SK-N-SH (cell line): ENCODE results near the gene DENND1A. TPM values are rescaled to one million over a fixed set of nuclear protein-coding genes. Genes with fewer than 3 reads are reported as not detected.

Experiments used
- CTCF ChIA-PET: fragments of 300-600, 350-600 bp; formaldehyde crosslinking; extraction: SDS; loops from one replicate; lab custom pipeline; 2021; lab: Yijun Ruan, JAX
- POLR2A ChIA-PET: fragments of 350-600 bp; sonication (Branson Sonifier 250); formaldehyde crosslinking; extraction: SDS; loops from one replicate; lab custom pipeline; 2020; ENCODE audit warnings: antibody characterized with exemption, inconsistent platforms; lab: Yijun Ruan, JAX
- DNase-seq: peaks from one replicate; pipeline ENCODE4 v3.0.0; 2012
- H2AFZ ChIP-seq: fragments of 200-600 bp; sonication (generic); 2 replicates; pipeline ENCODE4 v1.8.1; 2016; ENCODE audit warnings: antibody characterized with exemption, mild to moderate bottlenecking, low read depth
- H3F3A ChIP-seq: fragments of 200-600 bp; sonication (generic); replicated peaks from 2 replicates; pipeline ENCODE3; 2016; ENCODE audit warnings: antibody characterized with exemption, mild to moderate bottlenecking; ENCODE audit not compliant: insufficient read depth
- H3K27ac ChIP-seq, 2 experiments: fragments of 200-500 bp in 1 of 2; fragments of 200-600 bp in 1 of 2; sonication (Bioruptor generic) in 1 of 2; sonication (generic), shearing (Covaris generic) in 1 of 2; 2 replicates each; pipeline versions ENCODE4 v1.5.1 to v1.6.1; 2014 to 2016; ENCODE audit warnings: low read depth in 2 of 2, inconsistent platforms in 1 of 2, low read length in 1 of 2, mild to moderate bottlenecking in 1 of 2, mixed read lengths in 1 of 2
- H3K27me3 ChIP-seq: fragments of 200-600 bp; sonication (generic), shearing (Covaris generic); 2 replicates; pipeline ENCODE4 v1.6.1; 2016; ENCODE audit warnings: mixed run types; ENCODE audit not compliant: insufficient read depth
- H3K36me3 ChIP-seq, 2 experiments: fragments of 200-500 bp in 1 of 2; fragments of 200-600 bp in 1 of 2; sonication (Bioruptor generic) in 1 of 2; sonication (generic) in 1 of 2; replicated peaks in 1 of 2; 2 replicates each; pipeline versions ENCODE3 to v1.5.1; 2014 to 2016; ENCODE audit warnings: low read length in 1 of 2, mild to moderate bottlenecking in 1 of 2; ENCODE audit not compliant: insufficient read depth in 2 of 2, control insufficient read depth in 1 of 2
- H3K4me1 ChIP-seq, 2 experiments: fragments of 200-500 bp in 1 of 2; fragments of 200-600 bp in 1 of 2; sonication (Bioruptor generic) in 1 of 2; sonication (generic), shearing (Covaris generic) in 1 of 2; 2 replicates each; pipeline versions ENCODE4 v1.5.1 to v1.6.1; 2014 to 2016; ENCODE audit warnings: low read depth in 1 of 2, low read length in 1 of 2, mixed run types in 1 of 2; ENCODE audit not compliant: insufficient read depth in 2 of 2, control insufficient read depth in 1 of 2
- H3K4me2 ChIP-seq: fragments of 200-600 bp; sonication (generic), shearing (Covaris generic); 2 replicates; pipeline ENCODE4 v1.6.1; 2017; ENCODE audit warnings: mixed run types
- H3K4me3 ChIP-seq, 2 experiments: fragments of 200-500 bp in 1 of 2; fragments of 200-600 bp in 1 of 2; sonication (Bioruptor generic) in 1 of 2; sonication (generic), shearing (Covaris generic) in 1 of 2; 2 replicates each; pipeline versions ENCODE4 v1.5.1 to v1.8.1; 2014 to 2016; ENCODE audit warnings: low read depth in 2 of 2, inconsistent platforms in 1 of 2, low read length in 1 of 2, mild to moderate bottlenecking in 1 of 2, mixed read lengths in 1 of 2, moderate library complexity in 1 of 2
- H3K79me2 ChIP-seq: fragments of 200-600 bp; sonication (generic); 2 replicates; pipeline ENCODE4 v1.8.1; 2017; ENCODE audit warnings: mild to moderate bottlenecking; ENCODE audit not compliant: insufficient read depth
- H3K9ac ChIP-seq: fragments of 200-600 bp; sonication (generic); 2 replicates; pipeline ENCODE4 v1.6.1; 2017; ENCODE audit warnings: mixed run types
- H3K9me2 ChIP-seq: fragments of 200-600 bp; sonication (generic); 2 replicates; pipeline ENCODE4 v1.6.1; 2017; ENCODE audit warnings: mixed run types
- H3K9me3 ChIP-seq: fragments of 200-600 bp; sonication (generic); 2 replicates; pipeline ENCODE4 v1.6.1; 2017; ENCODE audit warnings: mixed run types, mild to moderate bottlenecking, moderate library complexity
- H4K20me1 ChIP-seq: fragments of 200-600 bp; sonication (generic); 2 replicates; pipeline ENCODE4 v1.6.1; 2017; ENCODE audit warnings: mild to moderate bottlenecking, mixed run types; ENCODE audit not compliant: insufficient read depth
- CHD2 ChIP-seq: fragments of 150-350 bp; IDR thresholded peaks from 2 replicates; pipeline ENCODE4 v1.6.1; 2018; ENCODE audit warnings: low read length; ENCODE audit not compliant: partially characterized antibody
- EP300 ChIP-seq, 2 experiments: IDR thresholded peaks; 2 replicates each; pipeline versions ENCODE4 v1.4.0 to v1.6.1; 2012; ENCODE audit warnings: borderline replicate concordance in 1 of 2, low read depth in 1 of 2, low read length in 1 of 2
- FOSL2 ChIP-seq: IDR thresholded peaks from 2 replicates; pipeline ENCODE4 v1.4.0; 2012; ENCODE audit warnings: low read depth, mild to moderate bottlenecking, moderate library complexity, borderline replicate concordance
- JUND ChIP-seq: IDR thresholded peaks from 2 replicates; pipeline ENCODE4 v1.4.0; 2012
- MXI1 ChIP-seq: IDR thresholded peaks from 2 replicates; pipeline ENCODE4 v1.6.1; 2012; ENCODE audit warnings: mild to moderate bottlenecking, low read depth, low read length, improper control_type of control experiment
- NFIC ChIP-seq: IDR thresholded peaks from 2 replicates; pipeline ENCODE4 v1.4.0; 2012; ENCODE audit warnings: borderline replicate concordance
- RAD21 ChIP-seq: IDR thresholded peaks from 2 replicates; pipeline ENCODE4 v1.6.1; 2012; ENCODE audit warnings: mild to moderate bottlenecking, low read length
- RXRA ChIP-seq: IDR thresholded peaks from 2 replicates; pipeline ENCODE4 v1.4.0; 2012; ENCODE audit warnings: low read depth, mild to moderate bottlenecking, borderline replicate concordance
- SIN3A ChIP-seq: IDR thresholded peaks from 2 replicates; pipeline ENCODE4 v1.6.1; 2012; ENCODE audit warnings: low read depth, mild to moderate bottlenecking, low read length, moderate library complexity, borderline replicate concordance
- TAF1 ChIP-seq: IDR thresholded peaks from 2 replicates; pipeline ENCODE4 v1.6.1; 2012; ENCODE audit warnings: low read depth, mild to moderate bottlenecking, low read length, moderate library complexity, borderline replicate concordance
- TCF12 ChIP-seq: IDR thresholded peaks from 2 replicates; pipeline ENCODE4 v1.4.0; 2012
- TEAD4 ChIP-seq: IDR thresholded peaks from 2 replicates; pipeline ENCODE4 v1.4.0; 2012; ENCODE audit warnings: mild to moderate bottlenecking, borderline replicate concordance; ENCODE audit not compliant: insufficient read depth
- ZBTB33 ChIP-seq: IDR thresholded peaks from 2 replicates; pipeline ENCODE4 v1.4.0; 2012; ENCODE audit warnings: low read depth, borderline replicate concordance
- WGBS: methylation state at CpG from one replicate; pipeline ENCODE4 v1.1.6; 2017; ENCODE audit warnings: low lambda C conversion rate; 5-methylcytosine and 5-hydroxymethylcytosine counted together
- polyA plus RNA-seq, 3 experiments: library from polyadenylated mRNA; depleted of rRNA; stranded (reverse); fragments of >200 nt; gene quantifications; 2 replicates each; pipeline ENCODE4 v1.2.3, GENCODE V29; 2012
- TF ChIP-seq, protein P1 (sequence below): fragments of 200-600 bp; sonication (generic); IDR thresholded peaks from 2 replicates; pipeline ENCODE4 v1.6.1; 2017; ENCODE audit warnings: antibody characterized with exemption, mild to moderate bottlenecking, moderate library complexity
- TF ChIP-seq, protein P2 (sequence below): IDR thresholded peaks from 2 replicates; pipeline ENCODE4 v1.4.0; 2012; ENCODE audit warnings: low read depth

Gene DENND1A
- polyA plus RNA-seq, 1 of the 3 experiments (the other 2 are of a cell fraction) = 25.4 TPM

DNA sequence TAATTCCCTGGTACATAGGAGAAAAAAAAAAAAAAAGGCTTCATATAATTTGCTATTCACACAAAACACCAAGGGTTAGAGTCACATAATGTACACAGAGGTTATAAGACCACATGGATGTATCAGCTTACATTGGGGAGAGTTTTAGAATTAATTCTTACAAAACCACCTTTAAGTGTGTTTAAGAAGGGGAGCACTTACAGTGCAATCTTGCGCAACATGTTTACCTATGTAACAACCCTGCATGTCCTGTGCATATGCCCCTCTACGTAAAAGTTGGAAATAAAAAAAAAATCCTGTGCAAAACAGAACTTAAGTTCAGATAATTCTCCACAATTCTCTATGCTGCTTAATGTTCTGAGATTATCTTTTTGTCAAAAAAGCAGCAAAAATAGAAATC is 190.0 kb downstream of the DENND1A start (continued):
- TF ChIP-seq RXRA (no peak), MXI1 (no peak), EP300 (IDR thresholded peaks at IDR 0.05; ENCODE audit: borderline replicate concordance in 1 of 2, low read depth in 1 of 2, low read length in 1 of 2) (no peak)

- H2AFZ ChIP-seq = no peak overlapping the region
- TF ChIP-seq TCF12 (no peak), TAF1 (no peak), NFIC (no peak), TEAD4 (no peak), SIN3A (no peak), ZBTB33 (no peak), RAD21 (no peak), EP300 (IDR thresholded peaks at IDR 0.05; ENCODE audit: borderline replicate concordance in 1 of 2, low read depth in 1 of 2, low read length in 1 of 2) (no peak), JUND (no peak), FOSL2 (no peak), CHD2 (no peak)
- TF ChIP-seq, protein P1, sequence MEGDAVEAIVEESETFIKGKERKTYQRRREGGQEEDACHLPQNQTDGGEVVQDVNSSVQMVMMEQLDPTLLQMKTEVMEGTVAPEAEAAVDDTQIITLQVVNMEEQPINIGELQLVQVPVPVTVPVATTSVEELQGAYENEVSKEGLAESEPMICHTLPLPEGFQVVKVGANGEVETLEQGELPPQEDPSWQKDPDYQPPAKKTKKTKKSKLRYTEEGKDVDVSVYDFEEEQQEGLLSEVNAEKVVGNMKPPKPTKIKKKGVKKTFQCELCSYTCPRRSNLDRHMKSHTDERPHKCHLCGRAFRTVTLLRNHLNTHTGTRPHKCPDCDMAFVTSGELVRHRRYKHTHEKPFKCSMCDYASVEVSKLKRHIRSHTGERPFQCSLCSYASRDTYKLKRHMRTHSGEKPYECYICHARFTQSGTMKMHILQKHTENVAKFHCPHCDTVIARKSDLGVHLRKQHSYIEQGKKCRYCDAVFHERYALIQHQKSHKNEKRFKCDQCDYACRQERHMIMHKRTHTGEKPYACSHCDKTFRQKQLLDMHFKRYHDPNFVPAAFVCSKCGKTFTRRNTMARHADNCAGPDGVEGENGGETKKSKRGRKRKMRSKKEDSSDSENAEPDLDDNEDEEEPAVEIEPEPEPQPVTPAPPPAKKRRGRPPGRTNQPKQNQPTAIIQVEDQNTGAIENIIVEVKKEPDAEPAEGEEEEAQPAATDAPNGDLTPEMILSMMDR = no peak
- TF ChIP-seq, protein P2, sequence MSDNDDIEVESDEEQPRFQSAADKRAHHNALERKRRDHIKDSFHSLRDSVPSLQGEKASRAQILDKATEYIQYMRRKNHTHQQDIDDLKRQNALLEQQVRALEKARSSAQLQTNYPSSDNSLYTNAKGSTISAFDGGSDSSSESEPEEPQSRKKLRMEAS = no peak
- TF ChIP-seq, all 33 proteins: peak for 0
- Histone ChIP-seq H3K79me2 (no peaks in the 10 kb centered on the region), H3K27ac (no peak overlapping the region), H3K4me1 (peaks cover 0 to 3% of the 10 kb centered on the region in 2 experiments; a peak in 2 of 4 replicates), H3K36me3 (no peaks in the 10 kb centered on the region), H3K9me2 (no peaks in the 10 kb centered on the region), H3F3A (no peaks in the 10 kb centered on the region), H3K4me2 (no peak overlapping the region), H3K27me3 (no peaks in the 10 kb centered on the region), H4K20me1 (no peaks in the 10 kb centered on the region), H3K9me3 (no peaks in the 10 kb centered on the region), H3K9ac (no peak overlapping the region), H3K4me3 (no peak overlapping the region)
- ChIA-PET POLR2A (no interaction called here), CTCF (interaction anchor here (1.1 to 2.5 kb wide), 3 partner anchors 15 to 354 kb away, joined by 3 to 8 read pairs (median 3); no protein-coding TSS in a partner anchor)
- no peak for DNase-seq
- WGBS = 93% methylated on average over 1 of the region's 1 CpG
Measured at GRCh38 chr9:123739387-123739786, 190.5 kb downstream of the DENND1A start.
